ENCODE results near the gene FEM1C.

The FEM1C gene

DNA sequence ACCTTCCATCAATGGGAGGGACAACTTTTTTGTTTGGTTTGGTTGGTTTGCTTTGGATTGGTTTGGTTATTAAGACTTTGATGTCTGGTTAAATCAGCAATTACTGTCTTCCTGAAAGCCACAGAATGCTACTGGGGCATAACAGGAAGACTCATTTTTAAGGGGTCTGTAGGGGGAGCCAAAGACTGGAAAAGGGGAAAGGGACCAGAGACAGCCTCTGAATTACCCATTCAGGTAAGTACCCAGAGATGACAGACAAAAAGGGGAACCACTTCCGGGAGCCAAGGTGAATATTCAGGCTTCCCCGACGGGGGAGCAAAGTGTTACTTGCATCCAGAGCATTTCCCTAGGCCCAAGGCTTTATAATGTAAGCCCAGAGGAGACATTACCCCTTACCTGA, 4.6 kb upstream of the FEM1C start:
- no peak for DNase-seq (ENCODE audit: low read depth)
- TF ChIP-seq, protein P1, sequence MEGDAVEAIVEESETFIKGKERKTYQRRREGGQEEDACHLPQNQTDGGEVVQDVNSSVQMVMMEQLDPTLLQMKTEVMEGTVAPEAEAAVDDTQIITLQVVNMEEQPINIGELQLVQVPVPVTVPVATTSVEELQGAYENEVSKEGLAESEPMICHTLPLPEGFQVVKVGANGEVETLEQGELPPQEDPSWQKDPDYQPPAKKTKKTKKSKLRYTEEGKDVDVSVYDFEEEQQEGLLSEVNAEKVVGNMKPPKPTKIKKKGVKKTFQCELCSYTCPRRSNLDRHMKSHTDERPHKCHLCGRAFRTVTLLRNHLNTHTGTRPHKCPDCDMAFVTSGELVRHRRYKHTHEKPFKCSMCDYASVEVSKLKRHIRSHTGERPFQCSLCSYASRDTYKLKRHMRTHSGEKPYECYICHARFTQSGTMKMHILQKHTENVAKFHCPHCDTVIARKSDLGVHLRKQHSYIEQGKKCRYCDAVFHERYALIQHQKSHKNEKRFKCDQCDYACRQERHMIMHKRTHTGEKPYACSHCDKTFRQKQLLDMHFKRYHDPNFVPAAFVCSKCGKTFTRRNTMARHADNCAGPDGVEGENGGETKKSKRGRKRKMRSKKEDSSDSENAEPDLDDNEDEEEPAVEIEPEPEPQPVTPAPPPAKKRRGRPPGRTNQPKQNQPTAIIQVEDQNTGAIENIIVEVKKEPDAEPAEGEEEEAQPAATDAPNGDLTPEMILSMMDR (IDR thresholded peaks at IDR 0.05; ENCODE audit: insufficient read depth, low read depth, low read length, missing control alignments): no peak
- no peak overlapping the region for H3K4me3 ChIP-seq (ENCODE audit: low read length)

- no peak for DNase-seq (ENCODE audit: low read depth)
- TF ChIP-seq, protein P1 (IDR thresholded peaks at IDR 0.05; ENCODE audit: insufficient read depth, low read depth, low read length, missing control alignments): no peak
- H3K4me3 ChIP-seq (ENCODE audit: low read length): no peak overlapping the region
Observed at GRCh38 chr5:115548683-115549082, 4.1 kb upstream of the FEM1C start.

DNA sequence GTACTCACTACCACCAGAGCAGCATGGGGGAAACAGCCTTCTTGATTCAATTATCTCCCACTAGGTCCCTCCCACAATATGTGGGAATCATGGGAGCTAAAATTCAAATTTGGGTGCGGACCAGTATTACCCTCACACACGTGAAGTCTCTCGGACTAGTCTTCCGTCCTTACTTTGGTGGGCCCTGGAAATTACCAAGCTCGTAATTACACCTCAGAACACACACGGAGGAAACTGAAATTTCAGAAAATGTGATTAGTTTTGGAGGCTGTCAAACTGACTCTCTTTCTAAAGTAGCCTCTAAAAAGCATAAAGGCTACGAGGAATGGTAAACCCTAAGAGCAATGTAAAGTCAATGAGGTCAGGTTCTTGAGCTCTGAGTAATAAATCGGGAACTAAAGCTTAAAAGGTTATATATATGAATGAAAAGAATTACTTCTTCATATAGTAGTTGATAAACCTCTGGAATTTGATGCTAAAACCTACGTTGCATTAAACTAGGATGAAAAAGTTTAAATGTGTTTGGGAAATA, 842 bp upstream of the FEM1C start:
- TF ChIP-seq, protein P1 (IDR thresholded peaks at IDR 0.05; ENCODE audit: insufficient read depth, low read depth, low read length, missing control alignments): no peak
- no peak for DNase-seq (ENCODE audit: low read depth)
- H3K4me3 ChIP-seq (ENCODE audit: low read length): no peak overlapping the region

DNA sequence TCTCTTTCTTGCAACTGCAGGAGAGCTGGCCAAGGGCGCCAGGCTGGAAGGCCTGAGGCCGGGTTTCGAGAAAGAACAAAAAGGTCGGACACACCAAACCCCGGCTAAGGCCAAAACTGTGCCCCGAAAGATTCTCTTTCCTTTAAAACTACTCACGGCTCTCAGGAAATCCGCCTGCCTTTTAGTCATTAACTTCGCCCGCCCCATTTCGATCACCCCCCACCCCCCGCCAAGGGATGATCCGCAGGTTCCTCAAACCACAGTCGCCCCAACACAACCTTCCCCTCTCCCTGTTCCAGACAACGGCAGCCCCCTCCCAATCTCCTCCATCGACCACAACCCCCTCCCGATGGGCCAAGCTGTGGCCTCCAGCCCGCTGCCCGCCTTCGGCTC, 536 bp downstream of the FEM1C start:
- TF ChIP-seq, protein P1 (IDR thresholded peaks at IDR 0.05; ENCODE audit: insufficient read depth, low read depth, low read length, missing control alignments): no peak
- peak; percentile 61 for DNase-seq (ENCODE audit: low read depth)
- peak overlapping the region; percentile 80 for H3K4me3 ChIP-seq (ENCODE audit: low read length)

- no peak for DNase-seq (ENCODE audit: low read depth)
- TF ChIP-seq, protein P1 (IDR thresholded peaks at IDR 0.05; ENCODE audit: insufficient read depth, low read depth, low read length, missing control alignments): no peak
- peak overlapping the region; percentile 80 for H3K4me3 ChIP-seq (ENCODE audit: low read length)
Observed at GRCh38 chr5:115543365-115544042, 1.1 kb downstream of the FEM1C start.

- peak; percentile 65 for DNase-seq (ENCODE audit: low read depth)
- TF ChIP-seq, protein P1 (IDR thresholded peaks at IDR 0.05; ENCODE audit: insufficient read depth, low read depth, low read length, missing control alignments): no peak
- H3K4me3 ChIP-seq (ENCODE audit: low read length): peak overlapping the region; percentile 80
Observed at GRCh38 chr5:115542651-115543364, 1.8 kb downstream of the FEM1C start.
